Fibroblast of lung (primary cell): ENCODE results near the gene SAT2. TPM values are rescaled to one million over a fixed set of nuclear protein-coding genes. Genes with fewer than 3 reads are reported as not detected.

Source experiments
- DNase-seq, 2 donors: peaks; one replicate each; pipeline versions ENCODE4 v3.0.0 to v3.0.0-alpha.2; 2010; ENCODE audit warnings: low read depth in 2 of 2
- H2AFZ ChIP-seq: 2 replicates; pipeline ENCODE4 v1.5.1; 2012; ENCODE audit warnings: low read length, control low read depth, inconsistent platforms
- H3K27ac ChIP-seq: 2 replicates; pipeline ENCODE4 v1.5.1; 2011; ENCODE audit warnings: low read length, control low read depth; ENCODE audit not compliant: insufficient read depth
- H3K27me3 ChIP-seq: 2 replicates; pipeline ENCODE4 v1.5.1; 2011; ENCODE audit warnings: mild to moderate bottlenecking, low read length; ENCODE audit not compliant: control insufficient read depth, insufficient read depth
- H3K36me3 ChIP-seq: 2 replicates; pipeline ENCODE4 v1.5.1; 2011; ENCODE audit warnings: low read length; ENCODE audit not compliant: control insufficient read depth, insufficient read depth
- H3K4me1 ChIP-seq: 2 replicates; pipeline ENCODE4 v1.5.1; 2011; ENCODE audit warnings: low read length; ENCODE audit not compliant: control insufficient read depth, insufficient read depth; ENCODE audit errors: extremely low read depth
- H3K4me2 ChIP-seq: 2 replicates; pipeline ENCODE4 v1.5.1; 2011; ENCODE audit warnings: low read length, control low read depth; ENCODE audit not compliant: insufficient read depth; ENCODE audit errors: extremely low read depth
- H3K4me3 ChIP-seq, 4 experiments: fragments of 200-600 bp in 1 of 4; sonication (generic) in 1 of 4; replicated peaks in 1 of 4; 2 replicates each; pipeline ENCODE4 v1.5.1; 2011 to 2016; ENCODE audit warnings: low read length in 4 of 4, low read depth in 3 of 4, mild to moderate bottlenecking in 3 of 4, control low read depth in 2 of 4, inconsistent platforms in 1 of 4, mixed read lengths in 1 of 4; ENCODE audit not compliant: insufficient read depth in 1 of 4; ENCODE audit errors: control extremely low read depth in 1 of 4
- H3K79me2 ChIP-seq: 2 replicates; pipeline ENCODE4 v1.5.1; 2012; ENCODE audit warnings: mild to moderate bottlenecking, low read length, inconsistent platforms; ENCODE audit not compliant: control insufficient read depth, insufficient read depth
- H3K9ac ChIP-seq: 2 replicates; pipeline ENCODE4 v1.5.1; 2011; ENCODE audit warnings: mild to moderate bottlenecking, low read length, control low read depth; ENCODE audit not compliant: insufficient read depth
- H3K9me3 ChIP-seq: 2 replicates; pipeline ENCODE4 v1.5.1; 2012; ENCODE audit warnings: low read depth, low read length; ENCODE audit not compliant: control insufficient read depth, insufficient read depth
- H4K20me1 ChIP-seq: 2 replicates; pipeline ENCODE4 v1.5.1; 2011; ENCODE audit warnings: low read length; ENCODE audit not compliant: control insufficient read depth, insufficient read depth; ENCODE audit errors: extremely low read depth
- EZH2 ChIP-seq: IDR thresholded peaks from 2 replicates; pipeline ENCODE4 v1.5.1; 2012; ENCODE audit warnings: low read length, control low read depth, mild to moderate bottlenecking; ENCODE audit errors: missing control alignments
- polyA plus RNA-seq, 2 donors: library from polyadenylated mRNA; depleted of rRNA in 1 of 2; stranded (reverse) in 1 of 2; unstranded in 1 of 2; fragments of >200 nt; gene quantifications; 2 replicates each; pipeline ENCODE4 v1.2.1, GENCODE V29; 2011 to 2012; ENCODE audit warnings: missing spikeins in 1 of 2
- total RNA-seq: library from RNA; depleted of rRNA; stranded (reverse); fragments of >200 nt; gene quantifications from 2 replicates; pipeline ENCODE4 v1.2.1, GENCODE V29; 2014
- TF ChIP-seq, protein P1 (sequence below), 2 donors: IDR thresholded peaks in 1 of 2; conservative IDR thresholded peaks in 1 of 2; 1 replicate in 1 of 2; 2 replicates in 1 of 2; pipeline ENCODE4 v1.5.1; 2011 to 2012; ENCODE audit warnings: low read length in 2 of 2, control low read depth in 1 of 2, inconsistent platforms in 1 of 2, low read depth in 1 of 2, mild to moderate bottlenecking in 1 of 2

SAT2 gene
- total and polyA plus RNA-seq, 2 donors (not counting 1 experiment from before 2014, with no cell fraction given): 48.2 to 54.3 TPM

DNA sequence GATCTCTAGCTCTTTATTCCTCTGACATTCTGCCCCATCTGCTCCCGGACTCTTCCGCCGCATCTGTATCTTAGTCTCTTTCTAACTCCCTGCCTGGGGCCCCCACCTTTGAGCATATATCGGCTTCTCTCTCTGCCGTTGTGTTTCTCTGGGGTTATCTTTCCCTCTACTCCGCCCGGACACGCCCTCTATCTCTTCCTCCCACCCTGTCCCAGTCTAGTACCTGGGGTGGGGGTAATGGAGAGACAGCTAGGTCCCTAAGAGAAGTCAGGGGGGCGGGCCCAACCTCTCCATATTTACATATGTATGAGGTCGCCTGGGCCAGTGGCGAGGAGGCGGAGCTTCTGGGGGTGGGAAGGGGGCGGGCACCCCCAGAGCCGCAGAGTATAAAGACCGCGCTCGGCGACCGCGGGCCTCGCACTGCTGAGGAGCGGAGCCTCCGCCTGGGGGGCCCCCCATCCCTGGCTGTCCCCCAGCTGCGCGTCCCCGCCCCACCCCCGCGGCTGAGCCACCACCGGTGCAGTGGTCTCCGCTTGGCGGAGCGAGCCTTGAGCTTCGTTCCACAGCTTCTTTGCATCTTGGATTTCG, 23.0 kb upstream of the SAT2 start, which contains the start of gene ATP1B2:
TSS of gene ATP1B2 (plus strand) at position 418 of the 588 bp plus-strand sequence. CDS start 593 bp downstream, outside the sequence.
- no peaks in the 10 kb centered on the region for H3K9me3 ChIP-seq
- H3K27me3 ChIP-seq: peaks cover 39% of the 10 kb centered on the region
- TF ChIP-seq, protein P1, sequence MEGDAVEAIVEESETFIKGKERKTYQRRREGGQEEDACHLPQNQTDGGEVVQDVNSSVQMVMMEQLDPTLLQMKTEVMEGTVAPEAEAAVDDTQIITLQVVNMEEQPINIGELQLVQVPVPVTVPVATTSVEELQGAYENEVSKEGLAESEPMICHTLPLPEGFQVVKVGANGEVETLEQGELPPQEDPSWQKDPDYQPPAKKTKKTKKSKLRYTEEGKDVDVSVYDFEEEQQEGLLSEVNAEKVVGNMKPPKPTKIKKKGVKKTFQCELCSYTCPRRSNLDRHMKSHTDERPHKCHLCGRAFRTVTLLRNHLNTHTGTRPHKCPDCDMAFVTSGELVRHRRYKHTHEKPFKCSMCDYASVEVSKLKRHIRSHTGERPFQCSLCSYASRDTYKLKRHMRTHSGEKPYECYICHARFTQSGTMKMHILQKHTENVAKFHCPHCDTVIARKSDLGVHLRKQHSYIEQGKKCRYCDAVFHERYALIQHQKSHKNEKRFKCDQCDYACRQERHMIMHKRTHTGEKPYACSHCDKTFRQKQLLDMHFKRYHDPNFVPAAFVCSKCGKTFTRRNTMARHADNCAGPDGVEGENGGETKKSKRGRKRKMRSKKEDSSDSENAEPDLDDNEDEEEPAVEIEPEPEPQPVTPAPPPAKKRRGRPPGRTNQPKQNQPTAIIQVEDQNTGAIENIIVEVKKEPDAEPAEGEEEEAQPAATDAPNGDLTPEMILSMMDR (conservative IDR thresholded peaks at IDR 0.05 in 1 of 2, IDR thresholded peaks at IDR 0.05 in 1 of 2; ENCODE audit: low read depth in 1 of 2, low read length in 2 of 2): no peak
- no peak for TF ChIP-seq EZH2
- peak within 1 kb of the TSS in 2 of 4 experiments; percentile 29 to 37 for H3K4me3 ChIP-seq
- H3K27ac ChIP-seq: no peak within 1 kb of the TSS
- no peaks in the 10 kb centered on the region for H3K79me2 ChIP-seq
- H3K36me3 ChIP-seq: no peaks in the 10 kb centered on the region
- peak; percentile 7 to 14 for DNase-seq
- no peaks in the 10 kb centered on the region for H4K20me1 ChIP-seq
- H3K4me1 ChIP-seq: peaks cover 2% of the 10 kb centered on the region
- no peak within 1 kb of the TSS for H2AFZ ChIP-seq
- no peak within 1 kb of the TSS for H3K9ac ChIP-seq
- H3K4me2 ChIP-seq: peak within 1 kb of the TSS; percentile 59

DNA sequence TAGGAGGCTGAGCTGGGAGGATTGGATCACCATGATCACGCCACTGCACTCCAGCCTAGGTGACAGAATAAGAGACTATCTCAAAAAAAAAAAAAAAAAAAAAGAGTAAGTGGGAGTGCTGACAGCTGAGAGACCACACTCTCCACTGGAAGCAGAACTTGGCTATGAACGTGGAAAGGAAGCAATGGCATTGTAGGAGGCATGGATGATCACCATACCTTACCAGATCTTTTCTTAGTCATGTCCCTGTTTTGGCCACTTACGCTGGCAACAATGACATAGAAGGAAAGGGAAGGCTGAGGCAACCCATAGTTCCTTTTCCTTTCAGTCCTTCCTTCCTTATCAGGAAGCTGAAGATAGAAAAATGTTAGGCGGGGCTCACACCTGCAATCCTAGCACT, 19.4 kb upstream of the SAT2 start:
- H3K27me3 ChIP-seq: peaks cover 21% of the 10 kb centered on the region
- H3K9me3 ChIP-seq: no peaks in the 10 kb centered on the region
- H3K4me3 ChIP-seq: no peak overlapping the region
- no peaks in the 10 kb centered on the region for H3K36me3 ChIP-seq
- no peak overlapping the region for H2AFZ ChIP-seq
- no peak overlapping the region for H3K27ac ChIP-seq
- no peaks in the 10 kb centered on the region for H4K20me1 ChIP-seq
- H3K9ac ChIP-seq: no peak overlapping the region
- no peak for DNase-seq
- H3K79me2 ChIP-seq: no peaks in the 10 kb centered on the region
- no peak for TF ChIP-seq EZH2
- TF ChIP-seq, protein P1 (conservative IDR thresholded peaks at IDR 0.05 in 1 of 2, IDR thresholded peaks at IDR 0.05 in 1 of 2; ENCODE audit: low read depth in 1 of 2, low read length in 2 of 2): no peak
- no peak overlapping the region for H3K4me2 ChIP-seq
- H3K4me1 ChIP-seq: peaks cover 2% of the 10 kb centered on the region

DNA sequence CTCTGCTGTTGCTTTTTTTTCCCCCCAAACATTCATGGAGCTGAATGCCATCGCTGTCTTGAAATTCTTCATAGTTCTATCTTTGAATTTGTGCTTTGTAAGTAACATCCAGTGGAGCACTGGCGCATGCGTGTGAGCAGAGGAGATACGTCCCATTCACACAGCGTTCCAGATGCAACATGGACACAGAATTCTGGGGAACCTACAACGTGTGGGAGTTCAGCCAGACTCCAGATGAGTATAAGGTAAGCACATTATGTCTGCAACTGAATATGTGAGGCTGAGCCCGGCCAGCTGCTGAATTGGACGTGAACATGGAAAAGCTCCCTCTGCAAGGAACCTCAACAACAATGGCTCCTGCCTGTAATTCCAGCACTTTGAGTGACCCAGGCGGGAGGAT, 18.8 kb upstream of the SAT2 start:
- H3K4me1 ChIP-seq: peaks cover 2% of the 10 kb centered on the region
- H3K36me3 ChIP-seq: no peaks in the 10 kb centered on the region
- peak in 1 of 2 donors; percentile 14 for DNase-seq
- no peak overlapping the region for H2AFZ ChIP-seq
- H4K20me1 ChIP-seq: no peaks in the 10 kb centered on the region
- H3K79me2 ChIP-seq: no peaks in the 10 kb centered on the region
- H3K27me3 ChIP-seq: peaks cover 16% of the 10 kb centered on the region
- no peak overlapping the region for H3K27ac ChIP-seq
- H3K9ac ChIP-seq: no peak overlapping the region
- H3K4me3 ChIP-seq: no peak overlapping the region
- no peaks in the 10 kb centered on the region for H3K9me3 ChIP-seq
- no peak overlapping the region for H3K4me2 ChIP-seq
- TF ChIP-seq EZH2: no peak
- TF ChIP-seq, protein P1 (conservative IDR thresholded peaks at IDR 0.05 in 1 of 2, IDR thresholded peaks at IDR 0.05 in 1 of 2; ENCODE audit: low read depth in 1 of 2, low read length in 2 of 2): no peak
